Measurements from ENCODE around the gene ALPK1. TPM values are rescaled to one million over a fixed set of nuclear protein-coding genes. Genes with fewer than 3 reads are reported as not detected.

The ALPK1 gene
- total and polyA plus RNA-seq, 2 of the 4 experiments (the other 2 are of a cell fraction) = 3.3 to 7.9 TPM

GRCh38 chr4:112448306-112449132, 151.3 kb downstream of the ALPK1 start:
- WGBS, 2 experiments (ENCODE audit: extremely low coverage in 2 of 2, insufficient read length in 1 of 2) = no CpG with 5 or more reads among the region's 8 CpGs
- CTCF ChIA-PET = interaction anchor here (0.5 to 0.6 kb wide), 2 partner anchors 22 to 102 kb away, joined by 4 read pairs; no protein-coding TSS in a partner anchor
- peak; percentile 13 for DNase-seq

More at GRCh38 chr4:112448306-112449132, 151.3 kb downstream of the ALPK1 start:
- TF ChIP-seq FOS (IDR thresholded peaks at IDR 0.05; ENCODE audit: low read depth, low read length) = no peak
- TF ChIP-seq, protein P1, sequence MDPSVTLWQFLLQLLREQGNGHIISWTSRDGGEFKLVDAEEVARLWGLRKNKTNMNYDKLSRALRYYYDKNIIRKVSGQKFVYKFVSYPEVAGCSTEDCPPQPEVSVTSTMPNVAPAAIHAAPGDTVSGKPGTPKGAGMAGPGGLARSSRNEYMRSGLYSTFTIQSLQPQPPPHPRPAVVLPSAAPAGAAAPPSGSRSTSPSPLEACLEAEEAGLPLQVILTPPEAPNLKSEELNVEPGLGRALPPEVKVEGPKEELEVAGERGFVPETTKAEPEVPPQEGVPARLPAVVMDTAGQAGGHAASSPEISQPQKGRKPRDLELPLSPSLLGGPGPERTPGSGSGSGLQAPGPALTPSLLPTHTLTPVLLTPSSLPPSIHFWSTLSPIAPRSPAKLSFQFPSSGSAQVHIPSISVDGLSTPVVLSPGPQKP (IDR thresholded peaks at IDR 0.05; ENCODE audit: borderline replicate concordance, low read depth, low read length) = no peak
- TF ChIP-seq RFX5 (IDR thresholded peaks at IDR 0.05; ENCODE audit: low read depth, low read length) = peak; percentile 74; the same call in 1 of the 2 replicates
- TF ChIP-seq NFE2L2 (IDR thresholded peaks at IDR 0.05; ENCODE audit: low read depth, low read length) = no peak
- H3K23ac ChIP-seq (ENCODE audit: low read depth, low read length) = no peak overlapping the region
- no peak overlapping the region for H3K56ac ChIP-seq (ENCODE audit: extremely low read depth, insufficient read depth, low read length)
- no peak overlapping the region for H3K4me2 ChIP-seq (ENCODE audit: low read depth, low read length)
- no peak overlapping the region for H3K4ac ChIP-seq (ENCODE audit: low read depth, low read length)
- BruUV-seq (replicated peaks) = no TSS peak
- H3K18ac ChIP-seq (ENCODE audit: low read depth, low read length) = no peak overlapping the region
- no peaks in the 10 kb centered on the region for H3K9me1 ChIP-seq (ENCODE audit: insufficient read depth, low read length)
- H3K36me3 ChIP-seq (ENCODE audit: control insufficient read depth, insufficient read depth, low read length) = no peaks in the 10 kb centered on the region
- no peak overlapping the region for H2AK9ac ChIP-seq (replicated peaks; ENCODE audit: low read depth, low read length, poor library complexity)
- H3K27ac ChIP-seq (ENCODE audit: insufficient read depth, low read length) = no peak overlapping the region
- H3K9me3 ChIP-seq (ENCODE audit: control insufficient read depth, insufficient read depth, low read length) = no peaks in the 10 kb centered on the region
- dilution Hi-C loops (cut with HindIII; ENCODE audit: low sequenced_read_pairs, unreplicated experiment) = no loop called here
- H2AK5ac ChIP-seq (ENCODE audit: low read depth, low read length) = no peak overlapping the region
- H3K9ac ChIP-seq (ENCODE audit: low read depth, low read length) = no peak overlapping the region
- H2BK5ac ChIP-seq (ENCODE audit: low read depth, low read length, poor library complexity, severe bottlenecking) = no peak overlapping the region
- no peak overlapping the region for H2BK15ac ChIP-seq (ENCODE audit: low read depth, low read length)
- no peaks in the 10 kb centered on the region for H3K27me3 ChIP-seq (ENCODE audit: control insufficient read depth, insufficient read depth, low read length)
- POLR2A ChIA-PET (ENCODE audit: unreplicated experiment) = no interaction called here
- no peaks in the 10 kb centered on the region for H4K20me1 ChIP-seq (ENCODE audit: insufficient read depth, low read length)
- intact Hi-C loops (cut with micrococcal nuclease) = no loop called here
- in situ Hi-C loops (cut with MboI; ENCODE audit: low sequenced_read_pairs) = no loop called here
- no peaks in the 10 kb centered on the region for H3K79me1 ChIP-seq (ENCODE audit: low read depth in 1 of 2, low read length in 2 of 2)
- no peak overlapping the region for H3K4me3 ChIP-seq (ENCODE audit: insufficient read depth, low read depth, low read length)
- no peak overlapping the region for H2BK20ac ChIP-seq (ENCODE audit: low read depth, low read length)
- H3K14ac ChIP-seq (replicated peaks; ENCODE audit: low read depth, low read length) = no peak overlapping the region
- H2AFZ ChIP-seq (replicated peaks; ENCODE audit: low read length, poor library complexity) = no peak overlapping the region
- no peak overlapping the region for H4K5ac ChIP-seq (ENCODE audit: low read depth, low read length)
- no peak for ATAC-seq (ENCODE audit: low read depth)
- no peak overlapping the region for H4K91ac ChIP-seq (ENCODE audit: insufficient read depth, low read depth, low read length)
- no peaks in the 10 kb centered on the region for H3K4me1 ChIP-seq (ENCODE audit: control insufficient read depth, insufficient read depth, low read length)
- H2BK120ac ChIP-seq (ENCODE audit: low read depth, low read length) = no peak overlapping the region
- H4K8ac ChIP-seq (ENCODE audit: low read depth in 2 of 2, low read length in 2 of 2) = no peak overlapping the region
